B cell (primary cell): Measurements from ENCODE around the gene AQP6. TPM values are rescaled to one million over a fixed set of nuclear protein-coding genes. Genes with fewer than 3 reads are reported as not detected.

ENCODE experiments used
- ATAC-seq: fragments of 200-7000 bp; cut with Tn5 transposase; one replicate; pipeline ENCODE4 v1.10.0; 2021; ENCODE audit warnings: low read depth, mild to moderate bottlenecking, moderate number of reproducible peaks, moderate library complexity
- CTCF ChIA-PET: fragments of 350-600 bp; sonication (Branson Sonifier 250); formaldehyde crosslinking; loops from one replicate; lab custom pipeline; 2021; ENCODE audit warnings: antibody characterized with exemption, inconsistent platforms; lab: Charles Lee
- POLR2A ChIA-PET: fragments of 350-600 bp; sonication (Branson Sonifier 250); formaldehyde crosslinking; loops from one replicate; lab custom pipeline; 2021; ENCODE audit warnings: antibody characterized with exemption; lab: Charles Lee
- DNase-seq: peaks from one replicate; pipeline ENCODE4 v3.0.0; 2013
- H2AFZ ChIP-seq: 2 replicates; pipeline ENCODE4 v1.6.1; 2012; ENCODE audit warnings: mild to moderate bottlenecking, low read depth, low read length; ENCODE audit not compliant: insufficient read depth, poor library complexity, severe bottlenecking
- H3K27ac ChIP-seq, 2 donors: 1 replicate in 1 of 2; 2 replicates in 1 of 2; pipeline ENCODE4 v1.5.1; 2012 to 2013; ENCODE audit warnings: low read length in 2 of 2, mild to moderate bottlenecking in 2 of 2, moderate library complexity in 1 of 2
- H3K27me3 ChIP-seq, 4 experiments: fragments of 200-600 bp in 1 of 4; sonication (generic) in 1 of 4; replicated peaks in 1 of 4; 1 replicate in 2 of 4; 2 replicates in 2 of 4; pipeline versions ENCODE4 v1.6.1 to v1.7.0; 2013 to 2016; ENCODE audit warnings: low read length in 3 of 4, mild to moderate bottlenecking in 2 of 4, mixed read lengths in 1 of 4, moderate library complexity in 1 of 4; ENCODE audit not compliant: insufficient read depth in 4 of 4, control insufficient read depth in 3 of 4; ENCODE audit errors: control extremely low read depth in 1 of 4
- H3K36me3 ChIP-seq, 2 experiments: replicated peaks in 1 of 2; 1 replicate in 1 of 2; 2 replicates in 1 of 2; pipeline versions ENCODE4 v1.6.1 to v1.7.1; 2013; ENCODE audit warnings: low read length in 1 of 2; ENCODE audit not compliant: insufficient read depth in 2 of 2, control insufficient read depth in 1 of 2; ENCODE audit errors: control extremely low read depth in 1 of 2, extremely low read depth in 1 of 2
- H3K4me1 ChIP-seq, 2 donors: fragments of 200-600 bp in 1 of 2; sonication (generic) in 1 of 2; 1 replicate in 1 of 2; 2 replicates in 1 of 2; pipeline versions ENCODE4 v1.5.1 to v1.6.1; 2013 to 2017; ENCODE audit warnings: low read length in 2 of 2; ENCODE audit not compliant: control insufficient read depth in 2 of 2, insufficient read depth in 2 of 2
- H3K4me2 ChIP-seq: replicated peaks from 2 replicates; pipeline ENCODE3; 2012; ENCODE audit warnings: mild to moderate bottlenecking, low read depth, low read length; ENCODE audit not compliant: poor library complexity, severe bottlenecking
- H3K4me3 ChIP-seq, 5 experiments: fragments of 200-600 bp in 1 of 5; sonication (generic) in 1 of 5; 1 replicate in 3 of 5; 2 replicates in 2 of 5; pipeline versions ENCODE4 v1.5.1 to v1.7.0; 2011 to 2016; ENCODE audit warnings: low read length in 4 of 5, mild to moderate bottlenecking in 4 of 5, low read depth in 2 of 5, control low read depth in 1 of 5, moderate library complexity in 1 of 5; ENCODE audit not compliant: insufficient read depth in 1 of 5; ENCODE audit errors: control extremely low read depth in 1 of 5, extremely low read depth in 1 of 5
- H3K79me2 ChIP-seq: fragments of 200-600 bp; sonication (generic); one replicate; pipeline ENCODE4 v1.6.0; 2016; ENCODE audit warnings: low read length; ENCODE audit not compliant: control insufficient read depth, insufficient read depth
- H3K9ac ChIP-seq: fragments of 200-600 bp; sonication (generic); 2 replicates; pipeline ENCODE4 v1.6.1; 2017; ENCODE audit warnings: mild to moderate bottlenecking, low read length, moderate library complexity
- H3K9me3 ChIP-seq, 3 donors: one replicate each; pipeline versions ENCODE4 v1.6.1 to v1.7.1; 2013; ENCODE audit warnings: low read length in 2 of 3; ENCODE audit not compliant: control insufficient read depth in 2 of 3, insufficient read depth in 1 of 3; ENCODE audit errors: control extremely low read depth in 1 of 3
- H4K20me1 ChIP-seq: 2 replicates; pipeline ENCODE4 v1.6.0; 2012; ENCODE audit warnings: mild to moderate bottlenecking, low read length; ENCODE audit not compliant: insufficient read depth, control insufficient read depth, poor library complexity, severe bottlenecking
- H3K27ac Mint-ChIP-seq: one replicate; pipeline ENCODE4 v1.8.0; 2021; ENCODE audit warnings: mixed read lengths
- H3K27me3 Mint-ChIP-seq: one replicate; pipeline ENCODE4 v1.8.0; 2021; ENCODE audit warnings: mixed read lengths
- H3K4me1 Mint-ChIP-seq: one replicate; pipeline ENCODE4 v1.8.0; 2021; ENCODE audit warnings: mixed read lengths
- H3K4me3 Mint-ChIP-seq: one replicate; pipeline ENCODE4 v1.8.0; 2021; ENCODE audit warnings: mixed read lengths
- H3K9me3 Mint-ChIP-seq: one replicate; pipeline ENCODE4 v1.8.0; 2022; ENCODE audit warnings: mixed read lengths; ENCODE audit not compliant: insufficient read depth
- EZH2 ChIP-seq: IDR thresholded peaks from 2 replicates; pipeline ENCODE4 v1.6.1; 2012; ENCODE audit warnings: borderline replicate concordance, low read depth, mild to moderate bottlenecking, moderate library complexity, low read length; ENCODE audit not compliant: insufficient read depth, poor library complexity, severe bottlenecking
- WGBS: methylation state at CpG from one replicate; pipeline ENCODE4 v1.1.5; 2013; ENCODE audit warnings: missing lambda C conversion rate; ENCODE audit not compliant: insufficient coverage; 5-methylcytosine and 5-hydroxymethylcytosine counted together
- intact Hi-C: fragments of 100-400 bp; cut with micrococcal nuclease; formaldehyde crosslinking; loops from one replicate; pipeline ENCODE4 v1.10.0; 2022
- polyA plus RNA-seq: library from polyadenylated mRNA; depleted of rRNA; stranded (reverse); fragments of >200 nt; gene quantifications from 2 replicates; pipeline ENCODE4 v1.2.3, GENCODE V29; 2012
- total RNA-seq, 2 donors: library from RNA; stranded (reverse); fragments of 120-200 nt in 1 of 2; gene quantifications; 1 replicate in 1 of 2; 2 replicates in 1 of 2; pipeline versions ENCODE4 v1.2.3 to v1.2.4, GENCODE V29; 2013 to 2022
- TF ChIP-seq, protein P1 (sequence below): fragments of 200-600 bp; IDR thresholded peaks from one replicate; pipeline ENCODE4 v1.8.0; 2022; ENCODE audit warnings: antibody characterized with exemption, mild to moderate bottlenecking

Gene AQP6
- total and polyA plus RNA-seq, 2 donors (not counting 1 experiment from before 2014, with no cell fraction given): not detected

DNA sequence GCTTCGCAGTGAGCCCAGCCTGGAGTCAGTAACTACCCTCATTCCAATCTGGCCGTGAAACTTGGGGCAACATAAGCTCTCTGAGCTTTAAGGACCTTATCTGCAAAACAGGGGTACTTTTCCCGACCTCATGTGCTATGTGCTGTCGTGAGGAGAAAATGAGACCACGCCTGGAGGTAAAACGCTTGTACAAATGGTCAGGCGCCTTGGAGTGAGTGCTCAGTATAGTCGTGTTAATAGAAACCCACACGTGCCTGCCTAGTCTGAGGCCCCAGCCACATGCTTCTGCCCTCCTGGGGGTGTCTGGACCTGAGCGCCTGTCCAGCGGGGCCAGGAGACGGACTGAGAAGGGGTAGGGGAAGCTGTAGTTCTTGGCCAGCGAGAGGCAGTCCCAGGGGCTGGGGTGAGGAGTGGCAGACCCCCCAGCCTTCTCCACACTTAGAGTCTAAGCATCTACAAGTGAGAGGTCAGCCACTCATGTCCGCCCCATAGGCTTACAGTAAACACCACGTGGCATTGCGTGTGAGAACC, 6.2 kb upstream of the AQP6 start:
- H3K4me1 Mint-ChIP-seq: peaks cover 7% of the 10 kb centered on the region
- Histone ChIP-seq H4K20me1 (no peaks in the 10 kb centered on the region), H3K4me1 (peaks cover 11% of the 10 kb centered on the region in 2 donors), H3K4me2 (peak overlapping the region; percentile 97), H3K79me2 (no peaks in the 10 kb centered on the region), H3K4me3 (no peak overlapping the region), H3K36me3 (no peaks in the 10 kb centered on the region), H2AFZ (peak overlapping the region; percentile 84), H3K27me3 (peaks cover 0 to 64% (median 16%) of the 10 kb centered on the region in 4 experiments), H3K9ac (no peak overlapping the region), H3K9me3 (no peaks in the 10 kb centered on the region), H3K27ac (no peak overlapping the region)
- DNase-seq (no peak), ATAC-seq (no peak)
- intact Hi-C loops: loop anchor here (2.0 kb wide), 1 partner anchor 208 kb away; no protein-coding TSS in a partner anchor
- H3K27me3 Mint-ChIP-seq: peaks cover 43% of the 10 kb centered on the region
- H3K27ac Mint-ChIP-seq: no peak overlapping the region
- no peaks in the 10 kb centered on the region for H3K9me3 Mint-ChIP-seq
- peak overlapping the region; percentile 81 for H3K4me3 Mint-ChIP-seq
- POLR2A ChIA-PET: no interaction called here
- WGBS: 34% methylated on average over 11 of the region's 16 CpGs
- TF ChIP-seq, protein P1, sequence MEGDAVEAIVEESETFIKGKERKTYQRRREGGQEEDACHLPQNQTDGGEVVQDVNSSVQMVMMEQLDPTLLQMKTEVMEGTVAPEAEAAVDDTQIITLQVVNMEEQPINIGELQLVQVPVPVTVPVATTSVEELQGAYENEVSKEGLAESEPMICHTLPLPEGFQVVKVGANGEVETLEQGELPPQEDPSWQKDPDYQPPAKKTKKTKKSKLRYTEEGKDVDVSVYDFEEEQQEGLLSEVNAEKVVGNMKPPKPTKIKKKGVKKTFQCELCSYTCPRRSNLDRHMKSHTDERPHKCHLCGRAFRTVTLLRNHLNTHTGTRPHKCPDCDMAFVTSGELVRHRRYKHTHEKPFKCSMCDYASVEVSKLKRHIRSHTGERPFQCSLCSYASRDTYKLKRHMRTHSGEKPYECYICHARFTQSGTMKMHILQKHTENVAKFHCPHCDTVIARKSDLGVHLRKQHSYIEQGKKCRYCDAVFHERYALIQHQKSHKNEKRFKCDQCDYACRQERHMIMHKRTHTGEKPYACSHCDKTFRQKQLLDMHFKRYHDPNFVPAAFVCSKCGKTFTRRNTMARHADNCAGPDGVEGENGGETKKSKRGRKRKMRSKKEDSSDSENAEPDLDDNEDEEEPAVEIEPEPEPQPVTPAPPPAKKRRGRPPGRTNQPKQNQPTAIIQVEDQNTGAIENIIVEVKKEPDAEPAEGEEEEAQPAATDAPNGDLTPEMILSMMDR: no peak
- no peak for TF ChIP-seq EZH2
- CTCF ChIA-PET: interaction anchor here (0.6 to 6.5 kb wide), 36 partner anchors 8 to 348 kb away, joined by 3 to 93 read pairs (median 6); partner anchors contain the start of gene AQP2

DNA sequence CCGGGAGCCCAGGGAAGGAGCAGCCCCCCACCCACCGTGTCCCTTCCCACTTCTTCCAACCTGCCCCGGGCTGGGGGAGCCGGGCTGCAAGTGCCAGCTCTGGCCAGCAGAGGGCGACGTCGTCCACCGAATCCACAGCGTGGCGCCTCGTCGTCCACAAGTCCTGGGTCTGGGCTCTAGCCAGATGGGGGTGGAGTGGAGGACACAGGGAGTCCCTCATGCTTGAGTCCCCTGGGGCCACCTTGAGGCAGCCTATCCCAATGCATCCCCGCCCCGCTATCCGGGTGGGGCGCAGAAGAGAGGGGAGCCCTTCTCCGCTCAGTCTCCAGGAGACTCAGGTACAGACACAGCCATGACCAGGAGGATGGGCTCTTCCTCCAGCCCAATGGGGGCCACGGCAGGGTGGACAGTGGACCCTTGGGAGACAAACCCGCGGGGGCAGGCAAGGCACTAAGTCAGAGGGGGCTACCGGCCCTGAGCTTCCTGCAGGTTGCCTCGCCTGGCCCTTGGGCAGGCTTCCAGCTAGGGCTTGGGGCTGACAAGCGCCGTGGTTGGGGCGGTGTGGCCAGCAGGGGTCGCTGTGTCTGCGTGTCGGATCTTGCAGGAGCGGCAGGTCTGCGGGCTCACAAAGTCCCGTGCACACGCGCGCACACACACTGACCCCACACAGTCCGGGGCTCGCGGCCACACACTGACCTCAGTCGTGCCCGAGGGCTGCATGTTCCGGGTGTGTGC, 5.5 kb upstream of the AQP6 start:
- no peaks in the 10 kb centered on the region for H3K79me2 ChIP-seq
- 3% methylated on average over 38 of the region's 40 CpGs for WGBS
- intact Hi-C loops: loop anchor here (2.0 kb wide), 1 partner anchor 208 kb away; no protein-coding TSS in a partner anchor
- H3K36me3 ChIP-seq: no peaks in the 10 kb centered on the region
- ChIA-PET POLR2A (no interaction called here), CTCF (interaction anchor here (0.6 to 6.5 kb wide), 40 partner anchors 9 to 347 kb away, joined by 3 to 93 read pairs (median 5); partner anchors contain the start of genes AQP2 and TMBIM6)
- ATAC-seq (peak; percentile 91), DNase-seq (peak; percentile 91)
- H3K4me2 ChIP-seq: peak overlapping the region; percentile 97
- H3K27ac Mint-ChIP-seq: no peak overlapping the region
- TF ChIP-seq, protein P1: peak; percentile 91
- TF ChIP-seq EZH2: no peak
- H3K9me3 Mint-ChIP-seq: no peaks in the 10 kb centered on the region
- peak overlapping the region; percentile 69 for H3K9ac ChIP-seq
- peak overlapping the region; percentile 7 to 66 (median 45) for H3K4me3 ChIP-seq
- no peak overlapping the region for H3K27ac ChIP-seq
- H3K9me3 ChIP-seq: no peaks in the 10 kb centered on the region
- H3K4me1 Mint-ChIP-seq: peaks cover 7% of the 10 kb centered on the region
- peak overlapping the region; percentile 81 for H3K4me3 Mint-ChIP-seq
- peak overlapping the region; percentile 84 for H2AFZ ChIP-seq
- H4K20me1 ChIP-seq: no peaks in the 10 kb centered on the region
- peaks cover 0 to 64% (median 16%) of the 10 kb centered on the region in 4 experiments for H3K27me3 ChIP-seq
- H3K4me1 ChIP-seq: peaks cover 11% of the 10 kb centered on the region in 2 donors
- peaks cover 43% of the 10 kb centered on the region for H3K27me3 Mint-ChIP-seq
